Hematopoietic multipotent progenitor cell treated with erythropoietin and hydrocortisone succinate and interleukin-3 and kit ligand, for 15 days (in vitro differentiated cells): Measurements from ENCODE around the gene BLOC1S2.
"Not testable (repeated sequence)": the region's sequence is repeated elsewhere in the genome, so short reads cannot be mapped to it uniquely, and the experiment has no call there.

Source experiments
- DNase-seq: peaks from one replicate; pipeline ENCODE4 v3.0.0-alpha.2; 2015; ENCODE audit warnings: low spot score

BLOC1S2 gene

GRCh38 chr10:100286051-100287033 is at the start of gene BLOC1S2:
TSS of gene BLOC1S2 (minus strand) at chr10:100286680. CDS start at chr10:100286659, 21 bp downstream.
- DNase-seq, result peak; percentile 91

DNA sequence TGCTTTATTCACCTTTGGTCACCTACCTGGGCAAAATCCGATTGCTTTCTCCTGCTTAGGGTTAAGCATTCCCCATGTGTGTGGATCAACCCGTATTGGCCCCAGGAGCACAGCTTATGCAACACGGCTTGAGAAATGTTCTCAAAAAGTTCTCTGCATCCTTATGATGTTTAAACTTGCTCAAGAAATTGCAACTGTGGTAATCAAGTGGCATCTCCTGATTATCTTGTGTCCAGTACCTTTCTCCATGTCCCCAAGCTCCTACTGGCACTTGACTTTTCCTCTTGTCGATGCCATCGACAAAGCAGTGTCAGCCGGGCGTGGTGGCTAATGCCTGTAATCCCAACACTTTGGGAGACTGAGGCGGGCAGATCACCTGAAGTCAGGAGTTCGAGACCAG is 48.3 kb upstream of the BLOC1S2 start:
- DNase-seq, result no peak

DNA sequence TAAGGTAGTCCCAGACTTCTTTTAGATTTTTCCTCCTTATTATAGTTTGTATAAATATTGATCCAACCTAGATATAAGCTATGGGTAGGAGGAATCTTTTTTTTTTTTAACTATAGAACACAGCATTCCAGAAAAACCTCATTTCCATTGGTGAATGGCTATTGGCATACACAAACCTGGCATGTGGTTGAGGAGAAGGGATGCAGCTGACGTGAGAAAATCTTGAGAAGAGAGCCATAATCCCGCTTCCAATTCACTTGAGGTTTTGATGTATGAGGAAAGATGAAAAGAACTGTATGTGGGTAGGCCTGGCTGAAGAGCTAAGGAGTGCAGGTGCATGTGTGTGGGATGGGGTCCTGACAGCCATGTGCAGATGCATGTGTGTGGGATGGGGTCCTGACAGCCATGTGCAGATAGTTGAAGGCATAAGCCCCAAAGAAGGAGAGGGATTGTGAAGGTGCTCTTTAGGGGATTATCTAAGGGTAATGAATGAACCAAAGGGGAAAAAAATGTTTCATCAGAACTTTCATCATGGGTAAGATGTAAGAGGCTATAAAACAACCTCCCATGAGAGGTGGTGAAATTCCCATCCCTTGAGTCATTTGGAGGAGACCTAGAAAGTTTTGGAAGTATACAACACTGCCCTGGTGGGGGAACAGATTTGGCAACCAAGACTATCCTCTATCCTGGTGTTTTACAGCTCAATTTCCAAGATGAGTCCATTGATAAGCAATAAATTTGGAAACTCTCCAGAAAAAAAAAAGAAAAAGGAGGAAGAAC is 47.4 kb upstream of the BLOC1S2 start:
- no peak for DNase-seq

- DNase-seq, result no peak
Measured at GRCh38 chr10:100333106-100333505, 46.6 kb upstream of the BLOC1S2 start.

- DNase-seq, result no peak
Measured at GRCh38 chr10:100330079-100330478, 43.6 kb upstream of the BLOC1S2 start, which contains the start of gene PKD2L1. TSS of gene PKD2L1 (minus strand) at chr10:100330228. CDS start at chr10:100330103, 125 bp downstream.

DNA sequence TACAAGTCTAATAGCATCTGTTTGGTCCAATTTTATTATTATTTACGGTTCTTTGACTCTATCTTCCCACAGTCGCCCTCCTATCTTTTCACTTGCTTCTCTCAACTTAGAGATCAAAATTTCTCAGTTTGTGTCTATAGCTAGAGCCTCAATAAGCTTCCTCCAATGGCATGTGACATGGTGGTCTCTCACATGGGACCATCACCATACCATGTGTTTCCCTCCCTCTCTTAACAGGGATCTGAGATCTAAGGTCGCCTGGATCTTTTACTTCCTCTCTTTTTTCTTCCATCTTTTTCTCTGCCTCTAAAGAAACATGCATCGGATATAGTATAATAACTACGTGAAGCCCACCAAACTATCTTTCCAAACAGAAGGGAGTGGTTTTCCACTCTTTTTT is 41.7 kb upstream of the BLOC1S2 start:
- DNase-seq, result no peak

DNA sequence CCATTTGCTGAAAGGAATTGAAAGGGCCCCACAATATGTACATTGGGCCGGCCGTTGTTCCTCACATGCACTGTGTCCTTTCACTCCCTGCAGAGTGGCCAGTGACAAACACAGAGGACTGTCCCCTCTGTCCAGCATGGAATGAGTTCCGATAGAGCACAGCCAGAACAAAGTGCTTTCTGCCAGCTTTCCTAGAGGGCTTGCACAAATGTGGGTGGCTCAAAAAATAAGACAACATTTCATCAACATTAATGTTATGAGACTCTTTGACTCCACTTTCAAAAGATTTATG is 41.2 kb upstream of the BLOC1S2 start:
- DNase-seq, result no peak

DNA sequence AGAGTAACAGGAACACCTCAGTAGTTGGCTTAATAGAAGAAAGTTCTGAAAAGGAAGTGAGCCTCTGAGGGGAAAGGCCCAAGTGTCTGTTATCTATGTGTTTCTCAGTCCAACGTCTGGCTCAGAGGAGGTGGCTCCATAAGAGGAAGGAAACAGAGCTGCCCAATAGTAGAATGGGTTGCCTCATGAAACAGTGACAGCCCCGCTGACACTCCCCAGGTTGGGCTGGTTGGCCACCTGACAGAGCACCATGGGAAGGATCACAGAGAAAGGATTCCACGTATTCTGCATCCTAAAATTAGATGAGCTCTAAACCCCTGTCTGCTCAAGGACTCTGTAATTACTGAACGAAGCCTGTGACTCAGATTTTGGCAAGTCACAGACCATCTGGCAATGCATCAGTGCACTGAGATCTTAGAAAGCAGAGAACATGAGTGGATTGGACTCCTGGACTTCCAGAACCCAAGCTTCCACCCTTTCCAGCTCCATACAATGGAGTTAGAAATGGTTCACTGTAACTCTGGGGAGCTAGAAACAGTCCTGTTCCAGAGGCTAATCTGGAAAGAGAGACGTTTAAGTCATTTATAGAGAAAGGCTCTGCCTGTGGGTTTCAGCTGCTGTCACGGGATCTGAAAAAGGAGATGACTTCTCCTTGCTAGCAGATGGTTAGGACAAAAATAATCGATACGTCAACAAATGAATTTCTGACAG is 40.7 kb upstream of the BLOC1S2 start:
- no peak for DNase-seq

- DNase-seq, result no peak
Measured at GRCh38 chr10:100325158-100325557, 38.7 kb upstream of the BLOC1S2 start.

- no peak for DNase-seq
Measured at GRCh38 chr10:100319707-100320402, 33.4 kb upstream of the BLOC1S2 start.

- DNase-seq, result no peak
Measured at GRCh38 chr10:100318207-100318606, 31.7 kb upstream of the BLOC1S2 start.

- no peak for DNase-seq
Measured at GRCh38 chr10:100315615-100316014, 29.1 kb upstream of the BLOC1S2 start.

GRCh38 chr10:100311298-100311697 is 24.8 kb upstream of the BLOC1S2 start:
- no peak for DNase-seq

DNA sequence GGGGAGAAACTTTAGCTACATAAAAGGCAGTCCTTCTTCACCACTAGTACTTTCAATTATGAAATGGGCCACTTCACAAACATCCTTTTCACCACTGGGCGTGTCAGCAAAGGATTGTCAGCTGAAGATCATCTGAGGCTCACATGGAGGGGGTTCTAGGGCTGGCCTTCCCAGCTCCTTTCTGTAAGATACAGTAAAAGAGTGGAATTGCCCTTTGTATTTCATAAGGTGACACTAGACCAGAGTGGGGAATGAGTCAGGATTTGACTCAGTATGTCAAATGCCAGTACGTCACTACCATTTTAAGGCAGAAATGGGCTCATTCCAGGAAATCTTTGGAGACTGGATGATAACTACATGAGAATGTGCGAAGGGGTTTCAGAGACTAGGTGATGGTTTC is 21.2 kb upstream of the BLOC1S2 start:
- DNase-seq, result no peak

DNA sequence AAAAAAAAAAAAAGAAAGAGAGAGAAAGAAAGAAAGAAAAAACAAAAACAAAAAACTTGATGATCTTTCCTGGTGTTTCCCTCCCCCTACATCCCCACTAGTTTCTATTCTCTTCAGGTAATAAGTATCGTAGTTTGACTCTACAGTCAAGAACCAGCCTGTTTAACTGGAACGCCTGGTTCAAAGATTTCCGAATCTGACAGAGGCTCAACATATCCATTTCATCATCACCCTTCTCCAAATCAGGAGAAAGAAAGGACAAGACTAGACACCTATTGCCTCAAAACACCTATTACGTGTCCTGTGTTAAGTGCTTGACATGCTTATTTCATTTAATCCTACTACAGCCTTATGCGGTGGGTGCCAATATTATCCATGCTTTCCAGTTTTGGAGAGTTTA is 20.4 kb upstream of the BLOC1S2 start:
- DNase-seq, result no peak

GRCh38 chr10:100304414-100304813 is 17.9 kb upstream of the BLOC1S2 start:
- DNase-seq, result no peak

GRCh38 chr10:100303724-100304319 is 17.3 kb upstream of the BLOC1S2 start:
- DNase-seq, result peak; percentile 23

DNA sequence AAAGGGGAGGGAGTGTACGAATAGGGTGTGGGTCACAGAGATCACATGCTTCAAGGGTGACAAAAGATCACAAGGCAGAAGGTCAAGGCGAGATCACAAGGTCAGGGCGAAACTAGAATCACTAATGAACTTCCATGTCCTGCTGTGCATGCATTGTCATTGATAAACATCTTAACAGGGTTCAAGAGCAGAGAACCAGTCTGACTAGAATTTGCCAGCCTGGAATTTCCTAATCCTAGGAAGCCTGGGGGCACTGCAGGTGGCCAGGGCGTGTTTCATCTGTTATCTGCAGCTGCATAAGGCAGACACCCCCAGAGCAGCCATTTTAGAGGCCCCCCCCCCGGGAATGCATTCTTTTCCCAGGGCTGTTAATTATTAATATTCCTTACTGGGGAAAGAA is 14.6 kb upstream of the BLOC1S2 start:
- not testable (repeated sequence) for DNase-seq

- DNase-seq, result no peak
Measured at GRCh38 chr10:100297242-100297641, 10.8 kb upstream of the BLOC1S2 start.

- DNase-seq, result no peak
Measured at GRCh38 chr10:100293066-100293465, 6.6 kb upstream of the BLOC1S2 start.

GRCh38 chr10:100292300-100292699 is 5.8 kb upstream of the BLOC1S2 start:
- not testable (repeated sequence) for DNase-seq
